CD4-positive, alpha-beta T cell (primary cell): ENCODE results near the gene TUBGCP6. TPM values are rescaled to one million over a fixed set of nuclear protein-coding genes. Genes with fewer than 3 reads are reported as not detected.

ENCODE experiments used
- ATAC-seq: fragments of 200-7000 bp; cut with Tn5 transposase; one replicate; pipeline ENCODE4 v1.10.0; 2022; ENCODE audit warnings: mild to moderate bottlenecking; ENCODE audit not compliant: poor library complexity
- CTCF ChIA-PET: fragments of 350-600 bp; sonication (Branson Sonifier 250); formaldehyde crosslinking; loops from one replicate; lab custom pipeline; 2021; ENCODE audit warnings: antibody characterized with exemption, inconsistent platforms; lab: Charles Lee
- POLR2A ChIA-PET: fragments of 350-600 bp; sonication (Branson Sonifier 250); formaldehyde crosslinking; loops from one replicate; lab custom pipeline; 2021; ENCODE audit warnings: antibody characterized with exemption, inconsistent platforms; lab: Charles Lee
- DNase-seq, 14 experiments: peaks; one replicate each; pipeline ENCODE4 v3.0.0-alpha.2; 2013 to 2020; ENCODE audit warnings: mixed read lengths in 2 of 14
- H3K27ac ChIP-seq, 2 donors: one replicate each; pipeline versions ENCODE4 v1.5.1 to v1.7.0; 2013; ENCODE audit warnings: low read length in 2 of 2, low read depth in 1 of 2, mild to moderate bottlenecking in 1 of 2
- H3K27me3 ChIP-seq, 2 experiments: 1 replicate in 1 of 2; 2 replicates in 1 of 2; pipeline versions ENCODE4 v1.6.1 to v1.7.0; 2013; ENCODE audit warnings: low read length in 2 of 2, control low read depth in 1 of 2, mild to moderate bottlenecking in 1 of 2, moderate library complexity in 1 of 2; ENCODE audit not compliant: insufficient read depth in 2 of 2, control insufficient read depth in 1 of 2
- H3K36me3 ChIP-seq: one replicate; pipeline ENCODE4 v1.6.1; 2013; ENCODE audit warnings: low read length, control low read depth; ENCODE audit not compliant: insufficient read depth
- H3K4me1 ChIP-seq: one replicate; pipeline ENCODE4 v1.6.1; 2013; ENCODE audit warnings: low read length, control low read depth; ENCODE audit not compliant: insufficient read depth
- H3K4me3 ChIP-seq: one replicate; pipeline ENCODE4 v1.5.1; 2013; ENCODE audit warnings: mild to moderate bottlenecking, low read length, moderate library complexity
- H3K9me3 ChIP-seq, 2 experiments: 1 replicate in 1 of 2; 2 replicates in 1 of 2; pipeline versions ENCODE4 v1.6.1 to v1.7.0; 2013; ENCODE audit warnings: low read length in 2 of 2, mild to moderate bottlenecking in 2 of 2, control low read depth in 1 of 2, moderate library complexity in 1 of 2; ENCODE audit not compliant: control insufficient read depth in 1 of 2, insufficient read depth in 1 of 2
- H3K27ac Mint-ChIP-seq: one replicate; pipeline ENCODE4 v1.8.0; 2020; ENCODE audit warnings: mixed read lengths
- H3K27me3 Mint-ChIP-seq: one replicate; pipeline ENCODE4 v1.8.0; 2021; ENCODE audit warnings: mixed read lengths
- H3K36me3 Mint-ChIP-seq: one replicate; pipeline ENCODE4 v1.8.0; 2021; ENCODE audit warnings: low read depth, mixed read lengths
- H3K4me1 Mint-ChIP-seq: one replicate; pipeline ENCODE4 v1.8.0; 2021; ENCODE audit warnings: low read depth, mixed read lengths
- H3K4me3 Mint-ChIP-seq: one replicate; pipeline ENCODE4 v1.8.0; 2020; ENCODE audit warnings: mild to moderate bottlenecking, mixed read lengths
- H3K9me3 Mint-ChIP-seq: one replicate; pipeline ENCODE4 v1.8.0; 2020; ENCODE audit warnings: mixed read lengths
- CTCF ChIP-seq: fragments of 200-600 bp; IDR thresholded peaks from one replicate; pipeline ENCODE4 v1.8.0; 2022; ENCODE audit warnings: antibody characterized with exemption, mild to moderate bottlenecking
- intact Hi-C, 2 experiments: fragments of 100-400 bp; cut with DNase I in 1 of 2; cut with micrococcal nuclease in 1 of 2; formaldehyde crosslinking; loops; one replicate each; pipeline versions ENCODE4 v1.15.1 to v1.9.0; 2023 to 2025; cut with DNase I, micrococcal nuclease
- total RNA-seq, 174 experiments: library from RNA in 2 of 174; stranded (reverse) in 2 of 174; gene quantifications; one replicate each; pipeline ENCODE4 v1.2.3 and lab custom pipeline; 2021 to 2026

TUBGCP6 gene
- total RNA-seq, 2 experiments from 2014 or later, result 124 to 126 TPM

- CTCF ChIA-PET, result no interaction called here
- POLR2A ChIA-PET, result interaction anchor here (1.5 kb wide), 1 partner anchor 9 kb away, joined by 14 read pairs; no protein-coding TSS in a partner anchor
- Mint-ChIP-seq H3K4me3 (peak overlapping the region; percentile 84), H3K36me3 (peaks cover 47% of the 10 kb centered on the region), H3K27ac (peak overlapping the region; percentile 85), H3K9me3 (no peaks in the 10 kb centered on the region), H3K27me3 (no peaks in the 10 kb centered on the region), H3K4me1 (peaks cover 22% of the 10 kb centered on the region)
- Histone ChIP-seq H3K4me1 (peaks cover 27% of the 10 kb centered on the region), H3K36me3 (peaks cover 35% of the 10 kb centered on the region), H3K9me3 (no peaks in the 10 kb centered on the region), H3K27me3 (no peaks in the 10 kb centered on the region), H3K4me3 (peak overlapping the region; percentile 60), H3K27ac (peak overlapping the region in 1 of 2 donors; percentile 40)
- intact Hi-C loops, result loop anchor here (1.0 to 10.0 kb wide), 3 partner anchors 9 to 365 kb away; no protein-coding TSS in a partner anchor
- no peak for TF ChIP-seq CTCF
- DNase-seq (peak in 3 of 14 experiments; percentile 19 to 42 (median 24)), ATAC-seq (no peak)
Observed at GRCh38 chr22:50199829-50200460, 44.9 kb downstream of the TUBGCP6 start.

GRCh38 chr22:50199251-50199721 is 45.5 kb downstream of the TUBGCP6 start:
- ChIA-PET CTCF (no interaction called here), POLR2A (interaction anchor here (1.5 kb wide), 1 partner anchor 8 kb away, joined by 14 read pairs; no protein-coding TSS in a partner anchor)
- Mint-ChIP-seq H3K4me3 (peak overlapping the region; percentile 84), H3K27ac (peak overlapping the region; percentile 85), H3K27me3 (no peaks in the 10 kb centered on the region), H3K36me3 (peaks cover 44% of the 10 kb centered on the region), H3K9me3 (no peaks in the 10 kb centered on the region), H3K4me1 (peaks cover 17% of the 10 kb centered on the region)
- Histone ChIP-seq H3K36me3 (peaks cover 39% of the 10 kb centered on the region), H3K9me3 (no peaks in the 10 kb centered on the region), H3K27ac (peak overlapping the region in 1 of 2 donors; percentile 40), H3K4me3 (no peak overlapping the region), H3K27me3 (no peaks in the 10 kb centered on the region), H3K4me1 (peaks cover 33% of the 10 kb centered on the region)
- intact Hi-C loops, result loop anchor here in 1 of 2 experiments (10.0 kb wide), 1 partner anchor 264 kb away; no protein-coding TSS in a partner anchor
- ATAC-seq (no peak), DNase-seq (peak in 1 of 14 experiments; percentile 28)
- TF ChIP-seq CTCF, result no peak

- Mint-ChIP-seq H3K36me3 (peaks cover 40% of the 10 kb centered on the region), H3K9me3 (no peaks in the 10 kb centered on the region), H3K27me3 (no peaks in the 10 kb centered on the region), H3K27ac (no peak overlapping the region), H3K4me1 (peaks cover 13% of the 10 kb centered on the region), H3K4me3 (no peak overlapping the region)
- H3K27me3 ChIP-seq, result no peaks in the 10 kb centered on the region
- H3K4me1 ChIP-seq, result peaks cover 39% of the 10 kb centered on the region
- ChIA-PET CTCF (no interaction called here), POLR2A (no interaction called here)
- H3K27ac ChIP-seq, result peak overlapping the region in 1 of 2 donors; percentile 17
- intact Hi-C loops, result loop anchor here in 1 of 2 experiments (10.0 kb wide), 1 partner anchor 264 kb away; no protein-coding TSS in a partner anchor
- H3K36me3 ChIP-seq, result peaks cover 46% of the 10 kb centered on the region
- no peak overlapping the region for H3K4me3 ChIP-seq
- ATAC-seq (no peak), DNase-seq (peak in 1 of 14 experiments; percentile 31)
- H3K9me3 ChIP-seq, result no peaks in the 10 kb centered on the region
- no peak for TF ChIP-seq CTCF
Observed at GRCh38 chr22:50198624-50199017, 46.2 kb downstream of the TUBGCP6 start.
